Duodenal mucosa (tissue), 2 donors: ENCODE measurements around the gene STARD10.

Experiments used
- H3K27ac ChIP-seq: one replicate; pipeline ENCODE4 v1.7.0; 2013; ENCODE audit warnings: low read depth, low read length
- H3K27me3 ChIP-seq, 2 donors: one replicate each; pipeline ENCODE4 v1.7.0; 2013; ENCODE audit warnings: low read length in 2 of 2, control low read depth in 1 of 2; ENCODE audit not compliant: insufficient read depth in 2 of 2, control insufficient read depth in 1 of 2
- H3K36me3 ChIP-seq, 2 donors: one replicate each; pipeline ENCODE4 v1.7.0; 2013; ENCODE audit warnings: low read length in 2 of 2, control low read depth in 1 of 2; ENCODE audit not compliant: insufficient read depth in 2 of 2, control insufficient read depth in 1 of 2
- H3K4me1 ChIP-seq, 2 donors: one replicate each; pipeline ENCODE4 v1.7.0; 2013; ENCODE audit warnings: low read length in 2 of 2, control low read depth in 1 of 2; ENCODE audit not compliant: insufficient read depth in 2 of 2, control insufficient read depth in 1 of 2
- H3K4me3 ChIP-seq, 2 donors: one replicate each; pipeline ENCODE4 v1.7.0; 2013; ENCODE audit warnings: low read length in 2 of 2, low read depth in 1 of 2
- H3K9ac ChIP-seq, 2 donors: one replicate each; pipeline ENCODE4 v1.7.0; 2013; ENCODE audit warnings: low read length in 2 of 2, low read depth in 1 of 2
- H3K9me3 ChIP-seq, 2 donors: one replicate each; pipeline ENCODE4 v1.7.0; 2013; ENCODE audit warnings: low read length in 2 of 2, control low read depth in 1 of 2; ENCODE audit not compliant: control insufficient read depth in 1 of 2

Gene STARD10

DNA sequence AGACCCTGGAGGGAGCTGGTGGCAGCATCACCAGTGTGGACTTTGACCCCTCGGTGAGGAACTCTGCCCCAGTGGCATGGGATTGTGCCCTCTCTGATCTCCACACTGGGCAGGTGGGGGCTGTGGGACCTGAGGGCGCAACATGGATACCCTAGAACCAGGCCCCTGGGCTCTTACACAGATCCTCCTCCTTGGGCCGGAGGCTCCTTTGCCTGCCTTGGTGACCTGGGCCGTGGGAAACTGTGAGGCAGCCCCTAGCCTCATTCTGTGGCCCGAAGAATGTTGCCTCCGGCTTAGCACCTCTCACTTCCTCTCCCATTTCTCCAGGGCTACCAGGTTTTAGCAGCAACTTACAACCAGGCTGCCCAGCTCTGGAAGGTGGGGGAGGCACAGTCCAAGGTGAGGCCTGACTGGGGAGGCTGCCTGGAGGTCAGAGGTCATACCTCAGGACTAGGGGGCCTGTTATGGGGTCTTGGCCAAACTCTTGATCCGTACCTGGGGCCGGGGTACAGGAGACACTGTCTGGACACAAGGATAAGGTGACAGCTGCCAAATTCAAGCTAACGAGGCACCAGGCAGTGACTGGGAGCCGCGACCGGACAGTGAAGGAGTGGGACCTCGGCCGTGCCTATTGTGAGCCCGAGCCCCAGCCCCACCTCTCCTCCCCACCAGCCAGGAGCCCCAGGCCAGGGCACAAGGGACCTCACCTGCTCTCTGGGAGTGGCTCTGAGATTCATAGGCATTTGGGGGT is 32.5 kb upstream of the STARD10 start:
- Histone ChIP-seq H3K4me1 (peaks cover 11 to 16% of the 10 kb centered on the region in 2 donors), H3K9ac (no peak overlapping the region)

DNA sequence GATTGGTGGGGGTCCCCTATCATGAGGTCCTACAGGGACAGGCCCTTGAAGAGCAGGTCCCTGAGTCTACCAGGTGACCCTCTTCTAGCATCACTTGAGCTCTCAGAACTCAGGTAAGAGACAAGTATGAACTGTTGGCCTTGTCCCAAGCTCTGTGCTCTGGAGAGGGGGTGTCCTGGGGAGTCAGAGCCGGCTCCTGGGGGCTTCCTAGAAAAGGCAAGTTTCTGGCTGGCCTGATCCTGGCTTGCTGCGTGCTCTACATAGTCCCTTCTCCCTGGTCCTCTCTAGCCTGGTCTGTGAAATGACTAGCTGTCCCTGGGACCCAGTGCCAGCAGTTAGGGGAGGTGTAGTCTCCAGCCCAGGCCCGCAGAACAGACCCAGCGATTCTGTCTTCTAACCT is 31.8 kb upstream of the STARD10 start:
- Histone ChIP-seq H3K36me3 (peaks cover 0 to 13% of the 10 kb centered on the region in 2 donors), H3K27ac (no peak overlapping the region), H3K4me1 (peaks cover 11 to 23% of the 10 kb centered on the region in 2 donors), H3K4me3 (no peak overlapping the region), H3K9ac (no peak overlapping the region), H3K27me3 (no peaks in the 10 kb centered on the region), H3K9me3 (no peaks in the 10 kb centered on the region)

More for the DNA sequence above, 32.5 kb upstream of the STARD10 start:
- H3K36me3 ChIP-seq = peaks cover 0 to 9% of the 10 kb centered on the region in 2 donors
- no peak overlapping the region for H3K27ac ChIP-seq
- H3K27me3 ChIP-seq = no peaks in the 10 kb centered on the region
- H3K4me3 ChIP-seq = no peak overlapping the region
- H3K9me3 ChIP-seq = no peaks in the 10 kb centered on the region

DNA sequence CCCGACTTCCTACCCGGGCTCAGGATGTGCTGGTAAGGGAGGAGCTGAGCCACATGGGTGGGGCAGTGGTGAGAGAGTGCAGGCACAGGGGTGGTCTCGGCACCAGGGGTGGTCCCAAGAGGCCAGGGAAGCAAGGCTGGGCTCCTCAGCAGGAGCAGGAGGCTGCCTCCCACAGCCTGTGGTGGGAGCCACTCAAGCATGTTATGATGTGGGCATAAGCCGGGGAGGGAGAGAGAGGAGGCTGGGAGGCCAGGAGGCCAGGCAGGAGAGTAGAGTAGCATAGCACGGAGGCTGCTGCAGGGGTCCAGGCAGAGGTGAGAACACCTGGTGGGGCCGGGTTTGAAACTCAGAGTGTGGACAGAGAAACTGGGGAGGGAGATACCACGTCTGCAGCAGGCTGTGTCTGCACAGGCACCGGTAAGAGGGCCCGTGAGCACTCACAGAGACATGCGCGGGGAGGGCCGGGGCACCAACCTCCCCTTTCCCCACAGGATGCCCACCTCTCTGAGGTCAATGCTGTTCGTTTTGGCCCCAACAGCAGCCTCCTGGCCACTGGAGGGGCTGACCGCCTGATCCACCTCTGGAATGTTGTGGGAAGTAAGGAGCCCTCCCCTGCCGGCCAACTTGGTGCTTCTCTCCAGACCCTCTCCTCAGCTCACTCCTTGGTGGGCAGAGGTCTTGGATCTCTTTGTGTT is 31.1 kb upstream of the STARD10 start:
- Histone ChIP-seq H3K9me3 (no peaks in the 10 kb centered on the region), H3K4me3 (no peak overlapping the region), H3K9ac (no peak overlapping the region), H3K27me3 (no peaks in the 10 kb centered on the region), H3K36me3 (peaks cover 3 to 18% of the 10 kb centered on the region in 2 donors), H3K27ac (no peak overlapping the region), H3K4me1 (peaks cover 11 to 26% of the 10 kb centered on the region in 2 donors)

DNA sequence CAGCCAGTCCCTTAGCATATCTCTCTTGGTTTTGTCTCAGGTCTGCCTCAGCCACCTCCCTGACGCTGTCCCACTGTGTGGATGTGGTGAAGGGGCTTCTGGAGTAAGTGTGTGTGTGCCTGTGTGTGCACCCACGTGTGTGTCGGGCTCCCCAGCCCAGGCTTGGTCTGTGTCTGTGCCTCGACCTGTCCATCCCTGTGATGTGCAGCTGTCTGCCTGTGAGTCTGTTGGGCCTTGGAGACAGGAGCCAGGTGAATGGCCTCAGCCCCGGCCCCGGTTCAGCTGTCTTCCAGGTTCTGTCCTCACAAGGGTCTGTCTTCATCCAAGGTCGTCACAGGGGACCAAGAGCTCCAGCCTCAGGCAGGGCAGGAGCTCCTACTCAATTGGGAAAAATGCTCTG is 30.2 kb upstream of the STARD10 start:
- Histone ChIP-seq H3K9me3 (no peaks in the 10 kb centered on the region), H3K9ac (no peak overlapping the region), H3K27me3 (no peaks in the 10 kb centered on the region), H3K36me3 (peaks cover 3 to 20% of the 10 kb centered on the region in 2 donors), H3K4me1 (peaks cover 11 to 26% of the 10 kb centered on the region in 2 donors), H3K27ac (no peak overlapping the region), H3K4me3 (no peak overlapping the region)

DNA sequence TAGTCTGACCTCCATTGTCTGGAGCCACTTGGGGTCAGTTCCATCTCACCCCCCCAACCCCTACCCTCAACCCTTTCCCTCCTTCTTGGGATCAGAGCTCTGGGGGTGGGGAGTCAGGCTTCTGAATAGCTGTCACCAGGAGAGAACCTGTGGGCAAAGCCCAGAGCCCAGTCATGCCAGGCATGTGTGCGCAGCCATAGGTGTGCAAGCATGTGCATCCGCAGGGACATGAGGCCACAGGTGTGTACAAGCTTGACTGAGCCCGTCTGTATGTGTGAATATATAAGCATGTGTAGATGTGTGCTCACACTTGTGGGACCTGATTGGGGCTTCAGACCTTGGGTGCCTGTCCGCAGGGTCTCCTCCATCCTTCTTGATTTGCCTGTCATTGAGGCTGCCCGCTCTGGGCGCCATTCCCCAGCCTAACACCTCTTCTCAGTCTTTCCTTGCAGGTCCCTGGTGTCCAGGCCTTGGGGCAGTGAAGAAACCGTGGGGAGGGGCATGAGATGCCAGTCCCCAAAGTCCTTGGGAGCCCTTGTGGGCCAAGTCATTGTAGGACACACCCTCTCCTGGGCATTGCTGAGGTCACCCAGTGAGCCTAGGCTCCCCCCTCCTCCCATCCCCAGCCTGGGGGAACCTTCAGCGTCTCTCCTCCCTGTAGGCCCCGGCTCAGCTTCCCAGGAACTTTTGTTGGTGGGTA is 29.4 kb upstream of the STARD10 start:
- H3K36me3 ChIP-seq = peaks cover 3 to 22% of the 10 kb centered on the region in 2 donors
- no peak overlapping the region for H3K27ac ChIP-seq
- peaks cover 5 to 20% of the 10 kb centered on the region in 2 donors for H3K4me1 ChIP-seq
- H3K27me3 ChIP-seq = no peaks in the 10 kb centered on the region
- H3K9me3 ChIP-seq = no peaks in the 10 kb centered on the region
- no peak overlapping the region for H3K9ac ChIP-seq
- no peak overlapping the region for H3K4me3 ChIP-seq

DNA sequence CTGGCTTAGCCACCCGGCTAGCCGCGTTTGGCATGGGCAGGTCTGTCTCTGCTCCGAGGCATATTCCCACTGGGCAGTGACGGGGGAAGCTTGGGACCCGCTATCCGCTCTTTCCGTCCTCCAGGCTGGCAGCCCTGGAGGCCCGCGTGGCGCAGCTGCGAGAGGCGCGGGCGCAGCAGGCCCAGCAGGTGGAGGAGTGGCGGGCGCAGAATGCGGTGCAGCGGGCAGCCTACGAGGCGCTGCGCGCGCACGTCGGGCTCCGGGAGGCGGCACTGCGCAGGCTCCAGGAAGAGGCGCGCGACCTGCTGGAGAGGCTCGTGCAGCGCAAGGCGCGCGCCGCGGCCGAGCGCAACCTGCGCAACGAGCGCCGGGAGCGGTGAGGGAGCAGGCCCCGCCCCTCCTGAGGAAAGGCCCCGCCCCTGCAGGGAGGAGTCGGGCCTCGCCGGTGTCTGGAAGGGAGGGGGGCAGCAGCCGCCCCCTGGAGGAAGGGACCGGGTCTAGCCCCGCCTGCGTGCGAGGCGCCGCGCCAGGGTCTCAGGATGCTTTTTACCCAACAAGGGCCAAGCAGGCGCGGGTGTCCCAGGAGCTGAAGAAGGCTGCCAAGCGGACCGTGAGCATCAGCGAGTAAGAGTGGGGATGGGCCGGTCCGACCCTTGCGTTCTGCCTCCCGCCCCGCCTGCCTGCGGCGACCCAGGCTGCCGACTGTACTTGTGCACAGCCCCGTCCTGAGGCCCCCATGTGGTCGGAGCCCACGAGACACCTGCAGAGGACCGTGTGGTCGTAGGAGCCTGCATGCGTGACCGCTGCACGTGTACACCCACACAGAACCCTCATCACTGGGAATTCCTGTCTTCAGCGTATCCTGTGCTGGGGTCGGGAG is 28.3 kb upstream of the STARD10 start:
- peaks cover 7 to 29% of the 10 kb centered on the region in 2 donors for H3K36me3 ChIP-seq
- peak overlapping the region; percentile 56 to 65 for H3K4me3 ChIP-seq
- H3K9ac ChIP-seq = peak overlapping the region; percentile 10 to 18
- no peak overlapping the region for H3K27ac ChIP-seq
- H3K4me1 ChIP-seq = peaks cover 0 to 15% of the 10 kb centered on the region in 2 donors
- no peaks in the 10 kb centered on the region for H3K27me3 ChIP-seq
- no peaks in the 10 kb centered on the region for H3K9me3 ChIP-seq

DNA sequence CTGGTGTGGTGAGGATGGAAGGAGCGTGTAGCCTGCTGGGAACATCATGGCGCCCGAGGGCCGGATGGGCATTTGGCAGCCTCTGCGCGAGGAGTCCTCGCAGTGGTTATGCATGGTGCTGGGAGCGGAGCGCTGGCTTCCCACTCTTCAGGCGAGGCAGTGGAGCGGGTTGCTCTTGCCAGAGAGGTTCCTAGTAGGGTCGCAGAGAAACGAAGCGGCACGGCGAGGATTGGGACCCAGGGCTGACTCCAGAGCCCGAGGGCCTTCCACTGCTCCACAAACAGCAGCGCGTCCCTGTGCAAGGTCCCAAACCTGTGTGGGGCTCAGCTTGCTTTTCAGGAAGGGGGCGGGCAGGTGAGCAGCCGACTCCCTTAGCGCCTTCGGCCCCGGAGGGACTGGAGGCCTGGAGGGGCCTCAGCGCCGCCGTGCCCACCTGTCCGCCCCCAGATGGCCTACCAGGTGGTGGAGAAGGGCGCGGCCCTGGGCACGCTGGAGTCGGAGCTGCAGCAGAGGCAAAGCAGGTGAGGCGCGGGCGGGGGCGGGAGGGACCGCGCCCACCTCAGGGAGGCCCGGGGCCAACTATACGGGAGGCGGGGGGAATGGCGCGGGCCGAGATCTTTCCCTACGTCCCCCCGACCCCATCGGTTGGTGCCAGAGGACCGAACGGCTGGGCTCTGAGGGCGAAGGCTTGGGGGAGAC is 27.5 kb upstream of the STARD10 start:
- H3K27me3 ChIP-seq = no peaks in the 10 kb centered on the region
- H3K4me3 ChIP-seq = peak overlapping the region; percentile 50 to 56
- peak overlapping the region; percentile 10 to 18 for H3K9ac ChIP-seq
- peaks cover 2 to 18% of the 10 kb centered on the region in 2 donors for H3K4me1 ChIP-seq
- H3K27ac ChIP-seq = no peak overlapping the region
- H3K36me3 ChIP-seq = peaks cover 7 to 29% of the 10 kb centered on the region in 2 donors
- no peaks in the 10 kb centered on the region for H3K9me3 ChIP-seq

DNA sequence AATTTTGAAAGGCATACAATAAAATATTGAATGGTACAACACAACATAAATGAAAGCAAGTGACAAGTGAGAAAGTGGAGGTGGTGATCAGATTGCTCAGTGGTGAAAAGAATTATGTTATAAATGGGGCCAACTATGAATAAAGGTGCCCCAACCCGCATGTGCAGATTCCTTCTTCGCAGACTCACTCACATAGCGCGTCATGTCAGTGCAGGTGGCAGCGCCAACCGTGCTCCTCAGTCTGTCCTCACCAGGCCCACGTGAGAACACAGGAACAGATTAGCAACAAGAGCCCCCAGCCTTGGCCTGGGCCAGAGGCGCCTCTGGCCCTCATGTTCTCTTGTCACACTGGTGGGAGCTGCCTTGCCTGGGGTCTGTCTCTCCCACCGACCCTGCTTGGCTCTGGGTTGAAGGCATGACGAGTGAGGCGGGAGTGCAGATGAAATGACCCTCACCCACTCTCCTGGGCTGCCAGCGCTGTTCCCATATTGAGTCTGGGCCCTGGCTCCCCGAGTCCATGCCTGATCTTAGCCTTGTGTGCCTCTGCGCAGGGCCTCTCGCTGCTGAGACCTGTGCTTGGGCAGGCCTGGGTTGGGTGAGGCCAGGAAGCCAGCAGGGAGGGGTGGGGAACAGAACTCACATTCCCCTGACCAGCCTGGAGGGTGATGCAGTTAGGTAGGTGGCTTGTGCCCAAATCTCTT is 26.7 kb upstream of the STARD10 start:
- Histone ChIP-seq H3K27ac (no peak overlapping the region), H3K4me3 (no peak overlapping the region), H3K4me1 (peaks cover 5 to 24% of the 10 kb centered on the region in 2 donors), H3K9me3 (no peaks in the 10 kb centered on the region), H3K36me3 (peaks cover 7 to 29% of the 10 kb centered on the region in 2 donors), H3K27me3 (no peaks in the 10 kb centered on the region), H3K9ac (no peak overlapping the region)

DNA sequence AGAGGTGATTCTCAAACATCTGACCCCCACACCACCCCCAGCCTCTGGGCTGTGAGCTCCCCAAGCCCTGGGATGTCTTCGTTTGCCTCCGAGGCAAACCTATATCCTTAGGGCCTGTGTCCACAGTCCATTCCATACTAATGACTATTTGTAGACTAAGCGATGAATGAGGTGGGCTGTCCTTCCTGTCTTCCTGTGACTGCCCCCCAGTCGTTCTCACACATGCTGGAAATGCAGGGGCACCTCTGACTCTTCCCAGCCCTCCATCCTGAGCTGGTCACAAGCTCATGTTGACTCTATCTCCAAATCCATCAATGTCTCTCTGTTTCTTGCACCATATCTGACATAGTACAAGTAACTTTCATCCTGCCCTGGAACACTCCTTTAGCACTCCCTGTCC is 25.1 kb upstream of the STARD10 start:
- no peak overlapping the region for H3K4me3 ChIP-seq
- H3K9ac ChIP-seq = no peak overlapping the region
- H3K27me3 ChIP-seq = no peaks in the 10 kb centered on the region
- no peak overlapping the region for H3K27ac ChIP-seq
- peaks cover 7 to 33% of the 10 kb centered on the region in 2 donors for H3K4me1 ChIP-seq
- no peaks in the 10 kb centered on the region for H3K9me3 ChIP-seq
- H3K36me3 ChIP-seq = peaks cover 7 to 29% of the 10 kb centered on the region in 2 donors
